GM18519 (cell line): Measurements from ENCODE around the gene TXNIP.
A peak's percentile ranks its signal among the peaks of the same experiment; 100 is the strongest.

Experiments used
- ATAC-seq: cut with Tn5 transposase; IDR thresholded peaks from one replicate; pipeline ENCODE4 v1.9.1; 2021; ENCODE audit warnings: mild to moderate bottlenecking, moderate library complexity; ENCODE audit not compliant: unreplicated experiment, low FRiP score

The TXNIP gene

DNA sequence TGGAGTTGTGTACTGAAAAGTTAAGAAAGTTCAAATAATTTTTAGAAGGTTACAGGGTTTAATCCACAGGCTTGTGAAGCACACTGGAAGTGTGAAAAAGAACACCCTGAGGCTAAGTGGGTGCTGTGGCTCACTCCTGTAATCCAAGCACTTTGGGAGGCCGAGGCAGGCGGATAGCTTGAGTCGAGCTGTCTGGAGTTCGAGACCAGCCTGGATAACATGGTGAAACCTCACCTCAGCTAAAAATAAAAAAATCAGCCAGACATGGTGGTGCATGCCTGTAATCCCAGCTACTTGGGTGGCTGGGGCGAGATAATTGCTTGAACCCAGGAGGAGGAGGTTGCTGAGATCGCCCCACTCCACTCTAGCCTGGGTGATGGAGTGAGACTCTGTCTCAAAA, 9.8 kb downstream of the TXNIP start:
- ATAC-seq, result no peak

DNA sequence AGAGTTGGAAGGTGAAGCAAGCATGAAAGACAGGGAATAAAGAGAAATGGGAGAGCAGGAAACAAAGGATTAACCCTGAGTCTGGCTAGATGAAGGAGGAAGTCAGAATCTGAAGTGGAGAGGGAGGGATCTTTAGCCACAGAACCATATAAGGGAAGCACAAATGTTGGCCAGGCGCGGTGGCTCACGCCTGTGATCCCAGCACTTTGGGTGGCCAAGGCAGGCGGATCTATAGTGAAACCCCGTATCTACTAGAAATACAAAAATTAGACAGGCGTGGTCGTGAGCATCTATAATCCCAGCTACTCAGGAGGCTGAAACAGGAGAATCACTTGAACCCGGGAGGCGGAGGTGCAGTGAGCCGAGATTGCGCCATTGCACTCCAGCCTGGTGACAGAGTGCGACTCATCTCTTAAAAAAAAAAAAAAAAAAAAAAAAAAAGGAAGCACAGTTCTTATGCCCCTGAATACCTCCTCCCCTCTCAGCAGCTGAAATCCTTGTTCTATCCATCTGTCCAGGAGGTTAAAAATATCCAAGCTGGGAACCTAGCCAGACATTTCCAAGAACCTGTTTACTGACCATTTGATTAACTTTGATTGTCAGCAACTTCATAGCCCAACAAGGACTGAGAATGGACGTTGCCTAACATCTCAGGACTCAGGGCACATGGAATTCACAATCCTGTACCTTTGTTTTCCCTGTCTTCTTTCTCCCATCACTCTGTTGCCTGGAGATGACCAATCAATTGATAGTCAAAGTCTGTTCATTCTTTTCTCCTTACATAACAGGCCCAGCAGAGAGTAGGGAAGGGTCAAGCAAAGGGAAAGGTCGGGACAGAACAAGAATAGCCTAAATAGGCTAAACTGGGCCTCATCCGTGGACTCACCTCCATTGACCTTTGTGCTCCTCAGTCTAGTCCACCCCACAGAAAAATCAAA, 10.6 kb downstream of the TXNIP start:
- no peak for ATAC-seq

GRCh38 chr1:145985129-145985501, 11.3 kb downstream of the TXNIP start:
- ATAC-seq, result no peak

DNA sequence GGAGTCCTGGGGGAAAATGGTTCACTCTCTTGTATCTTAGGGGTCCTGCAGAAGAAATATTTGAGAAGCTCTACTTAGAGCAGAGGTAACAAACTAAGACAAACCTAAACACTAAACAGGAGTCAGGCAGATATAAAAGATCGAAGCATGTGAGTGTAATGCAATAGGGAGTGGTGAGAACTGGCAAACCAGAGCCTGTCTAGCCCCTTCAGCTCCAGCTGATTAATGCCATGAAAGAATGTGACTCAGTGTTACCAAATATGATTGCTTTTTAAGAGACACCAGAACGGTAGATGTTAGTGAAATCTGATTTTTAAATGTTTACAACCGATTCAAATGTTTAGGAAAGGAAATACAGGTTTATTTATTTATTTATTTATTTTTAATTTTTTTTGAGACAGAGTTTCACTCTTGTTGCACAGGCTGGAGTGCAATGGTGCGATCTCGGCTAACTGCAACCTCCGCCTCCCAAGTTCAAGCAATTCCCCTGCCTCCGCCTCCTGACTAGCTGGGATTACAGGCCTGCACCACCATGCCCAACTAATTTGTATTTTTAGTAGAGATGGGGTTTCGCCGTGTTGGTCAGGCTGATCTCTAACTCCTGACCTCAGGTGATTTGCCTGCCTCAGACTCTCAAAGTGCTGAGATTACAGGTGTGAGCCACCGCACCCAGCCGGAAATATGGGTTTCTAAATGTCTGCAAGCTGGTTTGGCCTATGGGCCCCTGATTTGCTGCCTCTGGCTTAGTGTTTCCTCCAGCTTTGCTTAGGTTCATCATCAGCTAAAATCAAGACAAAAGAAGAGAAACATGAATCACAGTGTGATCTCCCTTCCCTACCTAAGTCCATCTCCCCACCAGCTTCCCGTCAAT, 12.2 kb downstream of the TXNIP start:
- ATAC-seq, result no peak

GRCh38 chr1:145983206-145983675, 13.1 kb downstream of the TXNIP start:
- ATAC-seq, result no peak

- ATAC-seq, result no peak
These were observed 14.2 kb downstream of the TXNIP start for GRCh38 chr1:145982010-145982723.

DNA sequence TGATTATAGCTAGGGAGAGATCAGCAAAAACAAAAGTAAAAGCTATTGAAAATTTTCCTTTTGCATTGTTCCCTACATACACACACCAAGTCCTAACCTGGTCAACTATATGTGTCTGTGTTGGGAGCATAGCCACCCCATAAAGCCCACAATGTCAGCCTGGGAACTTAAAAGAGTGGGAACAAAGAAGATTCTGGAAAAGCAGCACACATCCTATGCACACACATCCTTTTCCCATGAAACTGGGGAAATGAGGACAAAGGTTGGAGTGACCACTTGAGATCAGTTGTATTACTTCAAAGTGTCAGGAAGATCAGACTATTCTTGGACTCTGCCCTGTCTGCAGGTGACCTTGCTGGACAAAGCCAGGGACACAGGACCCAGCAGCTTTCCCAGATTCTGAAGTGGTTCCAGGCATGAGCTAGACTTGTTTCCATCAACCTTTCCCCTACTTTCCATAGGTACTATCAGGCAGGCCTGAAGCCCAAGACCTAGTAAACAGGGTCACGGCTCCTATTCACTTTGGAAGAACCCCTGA, 15.9 kb downstream of the TXNIP start:
- ATAC-seq, result no peak

GRCh38 chr1:145979746-145980456, 16.5 kb downstream of the TXNIP start:
- peak; percentile 1 for ATAC-seq

DNA sequence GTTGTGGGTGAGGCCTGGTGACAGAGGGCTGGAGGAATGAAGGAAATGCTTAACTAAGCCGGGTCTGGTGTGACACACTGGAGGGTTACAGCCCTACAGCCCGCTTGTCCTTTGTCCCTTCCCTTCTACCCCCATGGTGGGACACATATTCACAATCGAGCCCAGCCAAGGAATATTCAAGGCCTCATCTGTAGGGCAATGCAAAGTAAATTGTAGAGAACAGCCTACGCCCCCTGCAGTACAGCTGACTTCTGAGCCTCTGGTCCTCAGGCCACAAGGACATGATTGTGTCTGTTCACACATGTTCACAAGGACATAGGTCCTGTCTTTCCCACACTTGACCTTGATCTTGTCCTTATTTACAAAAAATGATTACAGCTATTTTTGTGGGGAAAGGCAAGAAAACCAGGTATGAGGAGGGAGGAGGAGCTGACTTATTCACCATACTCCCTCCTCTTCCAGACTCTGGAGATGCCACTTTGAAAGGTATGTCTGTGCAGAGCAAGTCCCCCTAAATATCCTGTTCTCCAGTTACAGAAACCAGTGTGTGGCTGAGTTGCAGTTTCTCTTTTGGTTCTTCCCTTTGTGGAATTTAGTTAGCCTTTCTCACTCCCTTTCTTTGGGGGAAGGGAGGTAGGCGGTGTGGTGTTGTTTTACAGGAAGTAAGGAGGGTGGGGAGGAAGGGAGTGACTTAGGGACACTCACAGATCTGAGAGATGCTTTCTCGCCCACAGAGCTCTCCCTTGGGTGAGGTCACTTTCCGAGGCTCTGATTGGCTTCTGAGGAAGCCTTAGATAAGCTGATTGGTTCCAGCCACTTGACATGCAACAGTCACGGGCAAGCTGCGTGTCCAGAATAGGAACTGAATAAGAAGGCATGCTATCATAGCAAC, 17.3 kb downstream of the TXNIP start:
- ATAC-seq, result peak; percentile 71

DNA sequence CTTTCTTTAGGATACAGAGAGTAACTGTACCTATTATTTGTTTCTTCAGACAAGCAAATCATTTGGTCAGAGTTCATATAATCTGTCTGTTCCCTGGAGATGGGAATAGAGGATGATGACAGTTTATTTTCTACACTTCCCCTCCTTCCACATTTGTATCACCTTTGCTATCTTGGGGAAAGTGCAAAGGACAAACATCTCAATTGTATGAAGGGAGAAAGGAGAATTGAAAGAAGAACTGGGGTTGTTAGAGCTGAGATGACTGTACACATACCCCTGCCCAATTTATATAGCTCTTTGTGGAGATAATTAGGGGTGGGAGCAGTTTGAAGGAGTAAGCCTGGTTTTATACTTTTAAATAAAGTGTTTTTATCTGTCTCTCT, 17.9 kb downstream of the TXNIP start:
- no peak for ATAC-seq

GRCh38 chr1:145977486-145978470, 18.6 kb downstream of the TXNIP start:
- ATAC-seq, result no peak

DNA sequence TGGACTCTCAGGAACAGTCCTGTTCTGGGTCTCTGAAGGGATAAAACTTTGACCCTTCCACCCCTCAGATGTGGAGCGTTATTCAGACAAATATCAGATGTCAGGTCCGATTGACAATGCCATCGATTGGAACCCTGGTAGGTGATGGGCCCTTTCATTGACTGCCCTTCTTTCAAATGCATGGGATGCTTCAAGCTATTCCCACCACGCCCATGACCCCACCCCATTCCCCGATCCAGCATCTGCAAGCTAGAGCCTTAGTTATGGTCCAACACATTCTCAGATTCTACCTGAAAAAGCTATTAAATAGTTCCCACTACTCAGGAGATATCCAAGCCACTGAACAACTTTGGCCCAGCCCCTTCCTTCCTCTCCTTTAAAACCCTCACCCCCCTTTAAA, 19.4 kb downstream of the TXNIP start:
- ATAC-seq, result no peak

GRCh38 chr1:145975216-145975615, 21.2 kb downstream of the TXNIP start:
- no peak for ATAC-seq

- ATAC-seq, result no peak
These were observed 21.7 kb downstream of the TXNIP start for GRCh38 chr1:145974721-145975120.

DNA sequence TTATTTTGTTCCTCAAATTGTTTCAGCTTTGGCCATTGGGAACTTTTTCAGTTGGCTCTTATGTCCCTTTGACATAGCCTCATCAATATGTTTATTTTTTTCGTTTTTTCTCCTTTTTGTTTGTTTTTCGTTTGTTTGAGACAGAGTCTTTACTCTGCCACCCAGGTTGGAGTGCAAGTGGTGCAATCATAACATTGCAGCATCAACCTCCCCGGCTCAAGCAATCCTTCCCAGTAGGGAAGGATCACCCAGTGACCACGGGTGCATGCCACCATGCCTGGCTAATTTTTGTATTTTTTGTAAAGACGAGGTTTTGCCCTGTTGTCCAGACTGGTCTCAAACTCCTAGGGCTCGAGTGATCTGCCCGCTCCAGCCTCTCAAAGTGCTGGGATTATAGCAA, 23.8 kb downstream of the TXNIP start:
- no peak for ATAC-seq

DNA sequence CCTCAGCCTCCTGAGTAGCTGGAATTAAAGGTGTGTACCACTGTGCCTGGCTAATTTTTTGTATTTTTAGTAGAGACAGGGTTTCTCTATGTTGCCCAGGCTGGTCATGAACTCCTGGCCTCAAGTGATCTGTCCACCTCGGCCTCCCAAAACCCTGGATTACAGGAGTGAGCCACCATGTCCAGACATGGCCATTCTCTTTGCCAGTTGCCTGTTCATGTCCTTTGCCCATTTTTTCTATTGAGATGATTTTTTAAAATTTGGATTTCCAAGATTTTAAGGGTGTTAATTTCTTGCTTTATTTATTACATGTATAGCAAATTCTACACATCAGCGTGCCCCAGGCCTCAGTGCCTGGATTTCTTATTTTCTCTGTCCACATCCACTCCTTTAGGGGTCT, 29.1 kb downstream of the TXNIP start:
- ATAC-seq, result no peak

DNA sequence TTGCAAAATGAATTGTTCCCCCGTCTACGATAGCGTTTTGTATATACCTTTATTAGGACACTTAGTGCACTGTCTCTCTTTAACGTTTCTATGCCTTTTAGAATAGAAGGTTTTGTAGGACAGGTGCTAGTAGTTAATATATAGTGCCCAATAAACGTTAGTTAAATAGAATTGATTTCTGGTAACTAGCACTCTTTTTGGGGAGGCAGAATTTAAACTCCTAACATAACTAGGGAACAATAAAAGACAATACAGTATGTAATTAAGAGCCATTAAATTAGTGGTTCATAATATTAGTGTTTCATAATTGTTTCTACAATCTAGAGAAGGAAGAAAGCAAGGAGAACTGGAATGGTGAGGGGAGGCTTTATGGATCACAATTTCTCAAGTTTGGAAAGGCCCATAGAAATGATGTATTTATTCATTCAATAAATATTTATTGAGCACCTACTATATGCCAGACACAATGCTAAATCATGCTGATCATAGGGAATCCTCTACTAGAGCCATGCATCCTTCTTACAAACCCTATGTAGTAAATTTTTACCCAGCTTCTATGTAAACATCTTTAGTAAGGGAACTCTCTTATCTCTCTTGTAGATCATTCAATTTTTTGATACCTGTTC, 31.1 kb downstream of the TXNIP start:
- no peak for ATAC-seq
